ENCODE data around the gene AGPAT4. TPM values are rescaled to one million over a fixed set of nuclear protein-coding genes. Genes with fewer than 3 reads are reported as not detected.

AGPAT4 gene
- total RNA-seq, 1 experiment from 2014 or later: 10.1 TPM

DNA sequence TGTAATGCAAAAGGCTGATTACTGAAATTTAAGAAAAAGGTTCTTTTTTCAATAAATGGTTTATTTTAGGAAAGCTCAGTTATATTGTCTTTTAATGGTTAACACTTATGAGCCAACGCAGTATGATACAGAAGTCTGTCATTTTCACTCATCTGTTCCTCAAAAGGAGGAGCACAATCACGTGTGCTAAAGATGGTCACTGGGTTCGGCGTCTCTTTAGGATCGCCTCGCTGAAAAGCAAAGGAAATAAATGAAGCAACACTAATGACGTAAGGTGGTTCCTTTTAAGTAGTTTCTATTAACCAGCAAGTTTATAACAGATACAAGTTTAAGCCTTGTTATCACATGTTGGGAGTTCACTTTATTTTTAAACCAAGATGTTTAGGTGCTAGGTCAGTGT lies 156.6 kb downstream of the AGPAT4 start:
- no peak for DNase-seq (ENCODE audit: low spot score)
- POLR2A ChIA-PET (ENCODE audit: low non-redundant PET): no interaction called here
- Histone ChIP-seq H3K27me3 (replicated peaks; ENCODE audit: insufficient read depth, low read depth, low read length, poor library complexity) (no peaks in the 10 kb centered on the region), H3K27ac (ENCODE audit: low read depth, low read length, poor library complexity, severe bottlenecking) (no peak overlapping the region), H3K4me3 (ENCODE audit: low read depth, low read length, poor library complexity, severe bottlenecking) (no peak overlapping the region), H3K4me1 (ENCODE audit: insufficient read depth, low read length, poor library complexity, severe bottlenecking) (no peaks in the 10 kb centered on the region), H3K36me3 (ENCODE audit: insufficient read depth, low read length, poor library complexity, severe bottlenecking) (peaks cover 32% of the 10 kb centered on the region), H3K9me3 (ENCODE audit: low read depth, low read length, poor library complexity, severe bottlenecking) (no peaks in the 10 kb centered on the region)
- intact Hi-C loops (cut with micrococcal nuclease; ENCODE audit: unreplicated experiment): no loop called here
- no peak for TF ChIP-seq EZH2 (IDR thresholded peaks at IDR 0.05; ENCODE audit: borderline replicate concordance, low read depth, low read length, poor library complexity, severe bottlenecking)
- TF ChIP-seq, protein P1, sequence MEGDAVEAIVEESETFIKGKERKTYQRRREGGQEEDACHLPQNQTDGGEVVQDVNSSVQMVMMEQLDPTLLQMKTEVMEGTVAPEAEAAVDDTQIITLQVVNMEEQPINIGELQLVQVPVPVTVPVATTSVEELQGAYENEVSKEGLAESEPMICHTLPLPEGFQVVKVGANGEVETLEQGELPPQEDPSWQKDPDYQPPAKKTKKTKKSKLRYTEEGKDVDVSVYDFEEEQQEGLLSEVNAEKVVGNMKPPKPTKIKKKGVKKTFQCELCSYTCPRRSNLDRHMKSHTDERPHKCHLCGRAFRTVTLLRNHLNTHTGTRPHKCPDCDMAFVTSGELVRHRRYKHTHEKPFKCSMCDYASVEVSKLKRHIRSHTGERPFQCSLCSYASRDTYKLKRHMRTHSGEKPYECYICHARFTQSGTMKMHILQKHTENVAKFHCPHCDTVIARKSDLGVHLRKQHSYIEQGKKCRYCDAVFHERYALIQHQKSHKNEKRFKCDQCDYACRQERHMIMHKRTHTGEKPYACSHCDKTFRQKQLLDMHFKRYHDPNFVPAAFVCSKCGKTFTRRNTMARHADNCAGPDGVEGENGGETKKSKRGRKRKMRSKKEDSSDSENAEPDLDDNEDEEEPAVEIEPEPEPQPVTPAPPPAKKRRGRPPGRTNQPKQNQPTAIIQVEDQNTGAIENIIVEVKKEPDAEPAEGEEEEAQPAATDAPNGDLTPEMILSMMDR (conservative IDR thresholded peaks at IDR 0.05; ENCODE audit: low read depth, low read length): no peak
- CTCF ChIA-PET: no interaction called here
- no TSS peak for BruUV-seq (replicated peaks)

DNA sequence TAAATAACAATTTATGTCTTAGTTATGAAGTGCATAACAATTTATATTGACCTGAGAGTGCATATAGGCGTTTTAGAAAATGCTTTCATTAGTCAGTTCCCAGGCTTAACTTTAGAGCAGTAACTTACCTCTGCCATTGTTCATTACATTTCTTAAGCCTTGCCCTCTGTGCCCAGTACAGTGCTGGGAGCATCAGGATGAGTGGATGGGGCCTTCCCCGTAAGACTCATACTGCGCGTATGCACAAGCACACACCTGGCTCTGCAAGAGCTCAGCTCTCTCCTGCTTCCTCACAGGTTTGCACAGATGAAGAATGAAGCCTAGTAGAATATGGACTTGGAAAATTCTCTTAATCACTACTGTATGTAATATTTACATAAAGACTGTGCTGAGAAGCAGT lies 157.3 kb downstream of the AGPAT4 start:
- ChIA-PET CTCF (no interaction called here), POLR2A (ENCODE audit: low non-redundant PET) (no interaction called here)
- Histone ChIP-seq H3K4me3 (ENCODE audit: low read depth, low read length, poor library complexity, severe bottlenecking) (no peak overlapping the region), H3K27ac (ENCODE audit: low read depth, low read length, poor library complexity, severe bottlenecking) (no peak overlapping the region), H3K36me3 (ENCODE audit: insufficient read depth, low read length, poor library complexity, severe bottlenecking) (peaks cover 37% of the 10 kb centered on the region), H3K27me3 (replicated peaks; ENCODE audit: insufficient read depth, low read depth, low read length, poor library complexity) (no peaks in the 10 kb centered on the region), H3K4me1 (ENCODE audit: insufficient read depth, low read length, poor library complexity, severe bottlenecking) (no peaks in the 10 kb centered on the region), H3K9me3 (ENCODE audit: low read depth, low read length, poor library complexity, severe bottlenecking) (no peaks in the 10 kb centered on the region)
- no peak for DNase-seq (ENCODE audit: low spot score)
- BruUV-seq (replicated peaks): no TSS peak
- TF ChIP-seq, protein P1 (conservative IDR thresholded peaks at IDR 0.05; ENCODE audit: low read depth, low read length): no peak
- TF ChIP-seq EZH2 (IDR thresholded peaks at IDR 0.05; ENCODE audit: borderline replicate concordance, low read depth, low read length, poor library complexity, severe bottlenecking): no peak
- intact Hi-C loops (cut with micrococcal nuclease; ENCODE audit: unreplicated experiment): no loop called here

DNA sequence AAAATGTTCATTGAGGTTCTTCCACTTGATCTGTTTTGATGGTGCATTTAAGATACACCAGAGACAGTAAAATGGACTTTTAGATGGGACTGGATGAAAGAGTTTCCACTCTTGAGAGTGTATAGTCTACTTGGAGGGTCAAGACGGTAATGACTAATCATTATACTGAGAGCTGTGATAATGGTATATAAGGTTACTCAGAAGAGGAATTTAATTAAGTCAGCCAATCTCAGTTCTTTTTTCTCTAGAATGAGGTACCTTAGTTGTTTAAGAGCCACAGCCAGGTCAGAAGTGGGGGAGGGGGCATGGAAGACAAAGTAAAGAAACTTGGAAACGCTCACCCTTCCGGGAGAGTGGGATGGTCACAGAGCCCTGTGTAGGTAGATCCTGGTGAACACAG lies 158.4 kb downstream of the AGPAT4 start:
- POLR2A ChIA-PET (ENCODE audit: low non-redundant PET): no interaction called here
- intact Hi-C loops (cut with micrococcal nuclease; ENCODE audit: unreplicated experiment): no loop called here
- BruUV-seq (replicated peaks): no TSS peak
- DNase-seq (ENCODE audit: low spot score): no peak
- Histone ChIP-seq H3K27me3 (replicated peaks; ENCODE audit: insufficient read depth, low read depth, low read length, poor library complexity) (no peaks in the 10 kb centered on the region), H3K36me3 (ENCODE audit: insufficient read depth, low read length, poor library complexity, severe bottlenecking) (peaks cover 48% of the 10 kb centered on the region), H3K4me3 (ENCODE audit: low read depth, low read length, poor library complexity, severe bottlenecking) (no peak overlapping the region), H3K4me1 (ENCODE audit: insufficient read depth, low read length, poor library complexity, severe bottlenecking) (no peaks in the 10 kb centered on the region), H3K27ac (ENCODE audit: low read depth, low read length, poor library complexity, severe bottlenecking) (no peak overlapping the region), H3K9me3 (ENCODE audit: low read depth, low read length, poor library complexity, severe bottlenecking) (no peaks in the 10 kb centered on the region)
- TF ChIP-seq, protein P1 (conservative IDR thresholded peaks at IDR 0.05; ENCODE audit: low read depth, low read length): no peak
- TF ChIP-seq EZH2 (IDR thresholded peaks at IDR 0.05; ENCODE audit: borderline replicate concordance, low read depth, low read length, poor library complexity, severe bottlenecking): no peak
- CTCF ChIA-PET: no interaction called here

All from A673 (cell line).